Gastroesophageal sphincter (tissue), 3 donors: Measurements from ENCODE around the gene TCOF1.

ENCODE experiments used
- CTCF ChIP-seq, 4 experiments: fragments of 200-600 bp in 2 of 4; fragments of 450-650 bp in 2 of 4; sonication (generic) in 1 of 4; IDR thresholded peaks; one replicate each; pipeline ENCODE4 v1.5.1; 2017 to 2019; ENCODE audit warnings: antibody characterized with exemption in 4 of 4, mild to moderate bottlenecking in 2 of 4, moderate library complexity in 2 of 4
- POLR2A ChIP-seq, 2 donors: fragments of 450-650 bp; IDR thresholded peaks; one replicate each; pipeline ENCODE4 v1.6.1; 2017; ENCODE audit warnings: antibody characterized with exemption in 2 of 2, mild to moderate bottlenecking in 2 of 2, moderate library complexity in 1 of 2
- POLR2AphosphoS5 ChIP-seq: sonication (generic); formaldehyde crosslinking; IDR thresholded peaks from one replicate; pipeline ENCODE4 v1.6.1; 2017; ENCODE audit warnings: antibody characterized with exemption

- TF ChIP-seq POLR2AphosphoS5: no peak
- TF ChIP-seq CTCF (IDR thresholded peaks at IDR 0.05): no peak
- no peak for TF ChIP-seq POLR2A (IDR thresholded peaks at IDR 0.05)
Measured at GRCh38 chr5:150404941-150405816, 47.7 kb downstream of the TCOF1 start.
